Effector memory CD4-positive, alpha-beta T cell (primary cell): ENCODE results near the gene ELL2.
A peak's percentile ranks its signal among the peaks of the same experiment; 100 is the strongest.
"Not testable (repeated sequence)": the region's sequence is repeated elsewhere in the genome, so short reads cannot be mapped to it uniquely, and the experiment has no call there.

Experiments
- DNase-seq, 3 donors: peaks; one replicate each; pipeline ENCODE4 v3.0.0-alpha.2; 2020
- H3K27ac ChIP-seq: 2 replicates; pipeline ENCODE4 v1.7.0; 2013; ENCODE audit warnings: mild to moderate bottlenecking, low read length, moderate library complexity; ENCODE audit not compliant: insufficient read depth, poor library complexity, severe bottlenecking
- H3K27me3 ChIP-seq: replicated peaks from 2 replicates; pipeline ENCODE4 v1.7.0; 2013; ENCODE audit warnings: mild to moderate bottlenecking, low read length; ENCODE audit not compliant: insufficient read depth, control insufficient read depth, poor library complexity, severe bottlenecking
- H3K36me3 ChIP-seq: 2 replicates; pipeline ENCODE4 v1.7.0; 2013; ENCODE audit warnings: mild to moderate bottlenecking, low read length, moderate library complexity; ENCODE audit not compliant: control insufficient read depth, insufficient read depth
- H3K4me1 ChIP-seq: 2 replicates; pipeline ENCODE4 v1.7.0; 2013; ENCODE audit warnings: low read length, mild to moderate bottlenecking; ENCODE audit not compliant: control insufficient read depth, insufficient read depth, poor library complexity, severe bottlenecking
- H3K4me3 ChIP-seq: 2 replicates; pipeline ENCODE4 v1.7.0; 2013; ENCODE audit warnings: low read length, low read depth, mild to moderate bottlenecking; ENCODE audit not compliant: insufficient read depth, poor library complexity, severe bottlenecking
- H3K9me3 ChIP-seq: 2 replicates; pipeline ENCODE4 v1.7.0; 2013; ENCODE audit warnings: mild to moderate bottlenecking, low read length, moderate library complexity; ENCODE audit not compliant: control insufficient read depth

ELL2 gene

DNA sequence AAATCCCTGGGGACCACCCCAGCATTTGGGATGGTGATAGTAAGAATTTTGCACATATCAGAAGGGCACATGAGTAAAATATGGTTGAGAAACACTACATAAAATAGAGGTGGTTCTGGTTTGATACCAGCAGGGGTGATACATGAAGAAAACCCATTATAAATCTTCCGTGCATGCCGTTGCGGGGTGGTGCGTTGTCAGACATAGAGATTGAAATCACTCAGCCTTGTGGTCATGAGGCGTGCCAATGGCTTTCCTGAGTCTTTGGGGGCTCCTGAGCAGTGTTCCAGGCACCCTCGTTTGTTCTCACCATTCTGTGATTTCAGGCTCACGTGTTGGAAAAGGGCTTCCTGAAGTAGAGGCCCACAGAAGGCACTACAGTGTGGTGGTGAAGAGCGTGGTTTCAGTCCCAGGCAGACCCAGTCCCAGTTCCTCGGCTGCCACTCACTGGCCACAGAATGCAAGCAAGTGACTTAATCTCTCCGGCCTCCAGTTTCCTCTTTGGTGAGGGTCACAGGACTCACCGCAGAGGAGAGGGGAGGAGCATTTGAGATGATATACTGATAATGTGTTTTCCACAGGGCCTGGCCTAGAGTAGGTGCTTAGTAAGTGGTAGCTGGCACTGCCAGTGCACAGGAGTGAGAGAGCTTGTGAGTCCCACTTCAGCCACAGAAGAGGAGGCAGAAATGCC, 118.7 kb downstream of the ELL2 start:
- Histone ChIP-seq H3K27me3 (no peaks in the 10 kb centered on the region), H3K9me3 (no peaks in the 10 kb centered on the region), H3K4me3 (no peak overlapping the region), H3K27ac (no peak overlapping the region), H3K4me1 (peaks cover 12% of the 10 kb centered on the region), H3K36me3 (no peaks in the 10 kb centered on the region)
- peak; percentile 48 to 51 (median 49) for DNase-seq

DNA sequence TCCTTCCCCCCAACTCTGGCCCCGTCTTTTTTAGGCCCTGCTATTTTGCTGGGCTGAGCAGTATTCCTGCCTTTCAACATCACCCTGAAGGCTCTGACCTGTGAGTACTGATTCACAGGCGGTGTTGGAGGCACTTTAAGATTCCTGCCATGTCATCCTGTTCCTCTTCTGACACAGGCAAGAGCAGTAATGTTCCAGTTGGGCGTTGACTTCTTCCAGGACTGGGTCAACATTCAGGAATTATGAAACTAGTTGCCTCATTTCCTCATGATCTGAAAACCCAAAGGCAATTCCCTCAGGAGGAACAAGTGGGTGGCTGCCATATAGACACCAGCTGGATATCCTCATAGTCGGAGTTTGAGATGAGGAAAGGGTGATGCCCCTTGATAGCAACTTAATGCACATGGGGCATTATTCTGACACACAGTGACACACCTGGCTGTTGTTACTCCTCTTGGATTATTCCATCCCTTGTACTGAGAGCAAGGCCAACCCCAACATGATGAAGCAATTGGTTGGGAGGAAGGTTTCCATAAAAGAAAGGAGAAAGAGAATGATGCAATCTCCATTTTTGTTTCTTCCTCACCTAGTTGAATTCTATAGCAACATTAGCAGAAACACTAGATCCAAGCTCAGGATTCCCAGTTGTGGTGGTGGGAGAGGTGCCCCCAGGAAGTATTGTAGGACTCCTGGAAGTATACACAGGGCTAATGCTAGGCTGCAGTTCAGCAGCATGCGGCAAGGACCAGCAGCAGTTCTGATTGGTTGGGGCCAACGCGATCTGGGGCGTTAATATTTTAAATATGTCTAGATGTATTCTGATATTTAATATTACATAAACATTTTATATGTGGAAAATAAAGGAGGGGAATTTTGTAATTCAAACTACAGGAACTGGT, 119.5 kb downstream of the ELL2 start:
- Histone ChIP-seq H3K27me3 (no peaks in the 10 kb centered on the region), H3K27ac (no peak overlapping the region), H3K4me3 (no peak overlapping the region), H3K4me1 (peaks cover 12% of the 10 kb centered on the region), H3K36me3 (no peaks in the 10 kb centered on the region), H3K9me3 (no peaks in the 10 kb centered on the region)
- DNase-seq = no peak

DNA sequence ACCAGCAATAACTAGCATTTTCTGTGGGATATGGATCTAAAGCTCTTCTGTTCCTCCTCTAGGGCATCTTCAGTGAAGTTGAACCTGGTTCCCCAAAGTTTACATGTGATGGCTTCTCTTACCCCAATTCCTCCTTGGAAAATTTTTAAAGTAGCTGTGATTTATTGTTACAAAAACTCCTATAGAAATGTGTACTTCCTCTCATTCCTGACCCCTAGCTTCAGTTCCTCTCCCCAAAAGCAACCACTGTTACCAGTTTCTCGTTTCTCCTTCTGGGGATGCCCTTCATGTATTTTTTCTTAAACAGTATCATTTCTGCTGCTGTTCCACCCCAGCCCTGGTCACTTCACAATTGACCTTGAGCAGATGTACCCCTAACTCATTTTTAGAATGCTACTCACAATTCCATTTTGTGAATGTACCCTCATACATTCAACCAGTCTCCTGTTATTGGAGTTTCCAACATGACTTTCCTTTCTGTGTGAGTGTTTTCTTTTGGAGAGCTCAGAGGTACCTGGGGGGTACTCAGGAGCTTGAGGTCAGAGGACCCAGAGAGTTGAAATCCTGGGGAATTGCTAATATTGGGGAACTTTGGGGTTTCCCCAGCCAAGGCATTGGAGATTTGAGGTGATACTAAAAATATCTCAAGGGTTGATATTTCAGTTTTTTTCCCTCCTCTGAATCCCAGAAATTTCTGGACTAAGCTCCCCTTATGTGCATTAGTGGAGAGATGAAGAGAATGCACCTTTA, 120.5 kb downstream of the ELL2 start:
- H3K9me3 ChIP-seq = no peaks in the 10 kb centered on the region
- H3K4me1 ChIP-seq = peaks cover 17% of the 10 kb centered on the region
- no peaks in the 10 kb centered on the region for H3K36me3 ChIP-seq
- H3K27me3 ChIP-seq = no peaks in the 10 kb centered on the region
- H3K27ac ChIP-seq = no peak overlapping the region
- H3K4me3 ChIP-seq = no peak overlapping the region
- no peak for DNase-seq

DNA sequence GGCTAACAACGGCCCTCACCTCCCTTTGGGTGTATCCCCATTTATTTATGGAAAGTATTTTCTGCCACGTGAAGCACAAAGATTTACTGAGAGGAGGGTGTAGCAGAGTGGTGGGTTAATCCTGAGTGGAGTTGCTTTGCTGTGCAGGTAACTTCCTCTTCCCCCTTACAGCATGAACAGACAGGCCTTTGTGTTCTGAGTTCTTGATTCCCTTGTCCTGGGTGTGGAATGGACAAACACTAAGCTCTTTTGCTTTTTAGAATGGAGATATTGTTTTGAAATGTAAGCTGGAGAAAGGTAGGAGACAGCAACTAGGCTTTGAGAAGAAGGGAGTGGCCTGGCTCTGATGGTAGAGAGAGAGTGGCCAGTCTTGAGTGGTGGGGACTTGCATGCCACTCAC, 122.0 kb downstream of the ELL2 start:
- DNase-seq = no peak
- Histone ChIP-seq H3K9me3 (no peaks in the 10 kb centered on the region), H3K4me1 (peaks cover 18% of the 10 kb centered on the region)

DNA sequence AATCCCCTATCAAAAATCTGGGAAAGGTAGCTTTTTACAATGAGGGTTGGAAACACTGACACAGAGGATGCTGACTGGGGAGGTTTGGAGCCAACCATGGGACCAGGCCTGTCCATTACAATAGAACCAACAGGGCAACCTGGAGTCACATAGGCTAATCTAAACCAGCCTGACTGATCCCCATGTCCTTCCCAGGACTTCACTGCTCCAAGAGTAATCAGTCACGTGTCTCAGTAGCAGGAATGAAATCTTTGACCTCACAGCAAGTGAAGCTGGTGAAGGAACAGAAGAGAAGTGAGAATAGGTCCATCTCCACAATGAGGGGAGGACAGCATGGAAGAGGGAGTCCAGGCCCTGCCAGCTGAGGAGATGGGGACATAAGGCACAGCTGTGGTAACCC, 123.1 kb downstream of the ELL2 start:
- Histone ChIP-seq H3K27ac (no peak overlapping the region), H3K9me3 (no peaks in the 10 kb centered on the region), H3K4me3 (no peak overlapping the region), H3K4me1 (peaks cover 15% of the 10 kb centered on the region), H3K27me3 (no peaks in the 10 kb centered on the region), H3K36me3 (no peaks in the 10 kb centered on the region)
- no peak for DNase-seq

More for the DNA sequence above, 122.0 kb downstream of the ELL2 start:
- Histone ChIP-seq H3K4me3 (no peak overlapping the region), H3K27ac (no peak overlapping the region), H3K36me3 (no peaks in the 10 kb centered on the region), H3K27me3 (no peaks in the 10 kb centered on the region)

DNA sequence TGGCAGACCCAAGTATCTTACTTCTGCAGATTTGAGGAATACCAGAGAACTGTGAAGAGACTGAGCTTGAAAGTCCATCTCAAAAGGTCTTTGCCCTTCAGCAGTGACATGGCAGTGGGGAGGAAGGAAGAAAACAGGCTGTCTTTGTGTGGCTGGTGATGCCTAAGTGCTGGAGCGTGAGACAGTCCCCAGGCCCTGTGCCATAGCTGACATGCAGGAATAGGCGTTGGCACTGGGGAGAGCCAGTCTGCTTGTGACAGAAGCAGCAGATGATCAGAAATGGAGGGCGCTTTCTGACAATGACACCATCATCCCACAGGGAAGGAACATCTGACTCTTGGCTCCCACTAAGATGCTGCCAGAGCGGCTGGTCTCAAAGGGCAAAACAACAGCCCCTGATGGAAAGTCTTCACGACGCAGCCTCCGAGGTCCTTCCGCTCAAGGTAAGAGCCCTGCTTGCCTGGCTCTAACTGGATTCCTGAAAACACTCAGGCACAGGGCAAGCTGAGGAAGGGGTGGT, 123.6 kb downstream of the ELL2 start:
- H3K27me3 ChIP-seq = no peaks in the 10 kb centered on the region
- H3K36me3 ChIP-seq = no peaks in the 10 kb centered on the region
- H3K9me3 ChIP-seq = no peaks in the 10 kb centered on the region
- H3K4me1 ChIP-seq = peaks cover 12% of the 10 kb centered on the region
- no peak for DNase-seq
- no peak overlapping the region for H3K4me3 ChIP-seq
- no peak overlapping the region for H3K27ac ChIP-seq

DNA sequence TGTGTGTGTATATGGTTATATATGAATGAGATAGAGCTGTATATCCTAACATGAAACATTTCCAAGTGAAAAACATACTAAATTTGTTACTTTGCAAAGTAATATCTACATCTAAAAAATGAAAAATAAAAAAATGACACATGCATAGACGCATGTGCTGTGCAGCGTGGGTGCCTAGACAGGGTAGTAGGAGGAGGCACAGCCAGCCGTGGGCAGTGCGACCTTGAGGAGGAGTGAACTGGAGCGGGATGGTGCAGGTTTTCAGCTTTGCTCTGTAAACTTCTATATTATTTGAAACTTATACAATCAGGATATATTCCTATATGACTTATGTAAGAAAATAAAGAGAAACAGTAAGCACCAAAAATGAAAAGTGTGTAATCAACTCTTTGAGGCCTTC, 124.2 kb downstream of the ELL2 start:
- Histone ChIP-seq H3K27me3 (no peaks in the 10 kb centered on the region), H3K9me3 (no peaks in the 10 kb centered on the region), H3K36me3 (no peaks in the 10 kb centered on the region), H3K4me3 (no peak overlapping the region), H3K27ac (no peak overlapping the region), H3K4me1 (peaks cover 9% of the 10 kb centered on the region)
- DNase-seq = no peak

DNA sequence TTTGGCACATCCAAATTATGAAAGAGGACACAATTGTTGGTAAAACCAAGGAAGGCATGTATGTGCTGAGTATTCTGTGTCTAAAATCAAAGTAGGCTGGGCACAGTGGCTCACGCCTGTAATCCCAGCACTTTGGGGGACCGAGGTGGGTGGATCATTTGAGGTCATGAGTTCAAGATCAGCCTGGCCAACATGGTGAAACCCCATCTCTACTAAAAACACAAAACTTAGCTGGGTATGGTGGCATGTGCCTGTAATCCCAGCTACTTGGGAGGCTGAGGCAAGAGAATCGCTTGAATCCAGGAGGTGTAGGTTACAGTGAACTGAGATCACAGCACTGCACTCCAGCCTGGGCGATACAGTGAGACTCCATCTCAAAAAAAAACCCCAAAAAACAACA, 124.7 kb downstream of the ELL2 start:
- DNase-seq, H3K4me3 ChIP-seq, H3K27ac ChIP-seq, H3K27me3 ChIP-seq, H3K4me1 ChIP-seq, H3K36me3 ChIP-seq, H3K9me3 ChIP-seq: not testable (repeated sequence)

DNA sequence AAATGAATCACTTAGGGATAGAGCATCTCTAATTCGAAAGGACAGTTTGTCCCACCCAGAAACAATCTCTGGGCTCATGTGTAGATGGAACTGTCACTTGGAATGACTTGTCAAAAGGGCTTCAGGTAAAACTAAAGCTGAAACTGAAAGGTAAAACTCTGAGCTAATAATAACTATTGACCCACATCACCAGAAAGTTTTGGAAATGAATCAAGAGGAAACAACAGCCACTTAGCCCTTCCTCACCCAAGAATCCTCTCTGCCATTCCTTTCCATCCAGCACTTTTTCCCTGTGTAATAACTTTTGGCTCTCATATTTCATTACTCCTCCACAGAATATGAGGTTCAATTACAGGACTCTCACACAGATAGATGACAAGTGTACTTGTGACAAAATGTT, 125.1 kb downstream of the ELL2 start:
- peak overlapping the region; percentile 75 for H3K27ac ChIP-seq
- no peak for DNase-seq
- H3K9me3 ChIP-seq = no peaks in the 10 kb centered on the region
- no peaks in the 10 kb centered on the region for H3K27me3 ChIP-seq
- no peak overlapping the region for H3K4me3 ChIP-seq
- no peaks in the 10 kb centered on the region for H3K36me3 ChIP-seq
- H3K4me1 ChIP-seq = peaks cover 9% of the 10 kb centered on the region
